GM18511 (cell line): ENCODE data around the gene FCHO2.
A peak's percentile ranks its signal among the peaks of the same experiment; 100 is the strongest.
"Not testable (repeated sequence)": the region's sequence is repeated elsewhere in the genome, so short reads cannot be mapped to it uniquely, and the experiment has no call there.

ENCODE experiments used
- ATAC-seq: cut with Tn5 transposase; IDR thresholded peaks from one replicate; pipeline ENCODE4 v1.9.1; 2021; ENCODE audit warnings: mild to moderate bottlenecking, moderate library complexity; ENCODE audit not compliant: unreplicated experiment

FCHO2 gene

DNA sequence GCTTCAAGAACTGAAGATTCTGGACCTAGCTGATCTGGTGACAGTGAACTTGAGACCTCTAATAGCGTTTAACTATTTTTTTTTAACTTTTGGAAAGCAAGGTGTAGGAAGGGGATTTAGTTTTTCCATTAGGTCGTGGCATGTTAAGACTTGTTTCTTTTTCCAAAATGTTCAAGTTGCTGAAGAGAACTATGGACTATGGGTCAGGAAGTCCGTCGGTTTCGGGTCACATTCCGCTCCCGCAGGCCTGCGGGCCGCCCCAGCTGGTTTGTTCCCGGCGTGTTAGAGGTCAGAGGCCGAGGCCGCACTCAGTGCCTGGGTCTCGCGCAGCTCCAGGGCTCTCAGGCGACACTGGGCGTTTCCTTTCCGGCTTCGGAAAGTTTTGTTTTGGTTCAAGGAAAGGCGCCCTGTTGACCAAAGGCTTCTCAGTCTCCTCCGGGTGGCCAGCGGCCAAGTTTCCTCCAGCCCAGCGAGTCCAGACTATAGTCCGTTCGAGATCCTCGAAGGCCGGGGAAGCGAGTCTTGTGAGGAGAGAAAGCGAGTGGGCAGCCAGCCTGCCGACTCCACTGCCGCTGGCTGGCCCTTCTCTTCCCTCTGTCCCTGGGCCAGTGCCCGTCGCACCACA, 586 bp upstream of the FCHO2 start:
- ATAC-seq, result peak; percentile 64

DNA sequence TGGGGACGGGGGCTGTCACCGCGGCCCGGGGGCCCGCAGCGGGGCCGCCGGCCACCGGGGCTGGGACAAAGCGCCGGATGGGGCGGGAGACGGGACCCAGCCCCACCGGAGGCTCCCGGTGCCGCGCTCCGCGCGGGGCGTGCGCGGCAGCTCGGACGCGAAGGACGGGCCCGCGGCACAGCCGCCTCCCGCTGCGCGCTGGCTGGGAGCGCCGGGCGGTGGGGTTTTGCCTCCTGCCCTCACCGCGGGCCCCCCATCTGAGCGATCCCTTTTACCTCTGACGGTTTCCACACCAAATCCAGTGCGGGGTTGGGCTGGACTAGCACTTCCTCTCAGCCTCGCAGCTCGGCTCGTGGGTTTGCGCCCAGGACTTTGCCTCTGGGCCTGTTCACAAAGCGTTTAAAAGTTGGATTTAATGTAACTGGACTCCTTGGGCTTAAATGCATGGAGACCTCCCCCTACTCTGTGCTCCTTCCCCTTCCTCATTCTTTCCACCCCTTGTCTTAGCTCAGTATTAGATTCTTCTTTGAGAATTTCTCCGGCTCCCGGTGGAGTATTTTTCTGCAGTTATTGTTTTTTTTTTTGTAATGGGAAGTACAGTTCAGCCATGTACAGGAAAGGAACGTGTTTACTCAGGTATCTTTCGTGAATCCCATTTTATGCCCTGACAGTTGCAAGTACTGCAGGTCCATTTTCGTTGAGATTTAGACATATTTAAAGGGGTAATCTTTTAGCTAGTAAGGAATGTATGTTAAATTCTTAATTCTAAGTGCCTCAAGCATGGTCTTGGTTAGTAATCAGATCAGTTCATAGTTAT, 691 bp downstream of the FCHO2 start:
- ATAC-seq, result peak; percentile 40

DNA sequence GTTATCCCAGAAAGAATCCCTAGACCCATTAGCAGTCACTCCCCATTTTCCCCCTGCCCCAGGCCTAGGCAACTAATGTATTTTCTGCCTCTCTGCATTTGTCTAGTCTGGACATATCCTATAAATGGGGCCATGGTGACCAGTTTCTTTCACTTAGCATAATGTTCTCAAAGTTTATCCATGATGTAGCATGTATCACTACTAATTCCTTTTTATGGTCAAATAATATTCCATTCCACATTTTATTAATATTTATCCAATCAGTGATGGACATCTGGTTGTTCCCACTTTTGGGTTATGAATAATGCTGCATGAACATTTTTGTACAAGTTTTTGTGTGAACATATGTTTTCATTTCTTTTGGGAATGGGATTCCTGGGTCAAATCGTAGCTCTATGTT, 1.5 kb downstream of the FCHO2 start:
- no peak for ATAC-seq

DNA sequence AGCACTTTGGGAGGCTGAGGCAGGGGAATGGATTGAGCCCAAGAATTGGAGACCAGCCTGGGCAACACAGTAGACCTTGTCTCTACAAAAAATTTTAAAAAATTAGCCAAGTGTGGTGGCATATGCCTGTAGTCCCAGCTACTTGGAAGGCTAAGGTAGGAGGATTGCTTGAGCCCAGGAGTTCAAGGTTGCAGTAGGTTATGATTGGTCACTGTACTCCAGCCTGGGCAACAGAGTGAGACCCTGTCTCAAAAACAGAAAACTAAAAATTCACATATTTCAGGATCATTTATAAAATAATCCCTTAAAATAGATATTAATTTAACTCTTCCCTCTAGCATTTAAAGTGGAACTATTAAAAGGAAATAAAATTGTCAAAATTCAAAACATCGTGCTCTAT, 3.4 kb downstream of the FCHO2 start:
- no peak for ATAC-seq

DNA sequence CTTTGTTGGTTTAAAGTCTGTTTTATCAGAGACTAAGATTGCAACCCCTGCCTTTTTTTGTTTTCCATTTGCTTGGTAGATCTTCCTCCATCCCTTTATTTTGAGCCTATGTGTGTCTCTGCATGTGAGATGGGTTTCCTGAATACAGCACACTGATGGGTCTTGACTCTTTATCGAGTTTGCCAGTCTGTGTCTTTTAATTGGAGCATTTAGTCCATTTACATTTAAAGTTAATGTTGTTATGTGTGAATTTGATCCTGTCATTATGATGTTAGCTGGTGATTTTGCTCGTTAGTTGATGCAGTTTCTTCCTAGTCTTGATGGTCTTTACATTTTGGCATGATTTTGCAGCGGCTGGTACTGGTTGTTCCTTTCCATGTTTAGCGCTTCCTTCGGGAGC, 18.6 kb downstream of the FCHO2 start:
- not testable (repeated sequence) for ATAC-seq

DNA sequence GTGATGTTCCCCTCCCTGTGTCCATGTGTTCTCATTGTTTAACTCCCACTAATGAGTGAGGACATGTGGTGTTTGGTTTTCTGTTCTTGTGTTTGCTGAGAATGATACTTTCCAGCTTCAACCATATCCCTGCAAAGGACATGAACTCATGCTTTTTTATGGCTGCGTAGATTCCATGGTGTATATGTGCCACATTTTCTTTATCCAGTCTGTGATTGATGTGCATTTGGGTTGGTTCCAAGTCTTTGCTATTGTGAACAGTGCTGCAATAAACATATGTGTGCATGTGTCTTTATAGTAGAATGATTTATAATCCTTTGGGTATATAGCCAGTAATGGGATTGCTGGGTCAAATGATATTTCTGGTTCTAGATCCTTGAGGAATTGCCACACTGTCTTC, 21.0 kb downstream of the FCHO2 start:
- not testable (repeated sequence) for ATAC-seq

DNA sequence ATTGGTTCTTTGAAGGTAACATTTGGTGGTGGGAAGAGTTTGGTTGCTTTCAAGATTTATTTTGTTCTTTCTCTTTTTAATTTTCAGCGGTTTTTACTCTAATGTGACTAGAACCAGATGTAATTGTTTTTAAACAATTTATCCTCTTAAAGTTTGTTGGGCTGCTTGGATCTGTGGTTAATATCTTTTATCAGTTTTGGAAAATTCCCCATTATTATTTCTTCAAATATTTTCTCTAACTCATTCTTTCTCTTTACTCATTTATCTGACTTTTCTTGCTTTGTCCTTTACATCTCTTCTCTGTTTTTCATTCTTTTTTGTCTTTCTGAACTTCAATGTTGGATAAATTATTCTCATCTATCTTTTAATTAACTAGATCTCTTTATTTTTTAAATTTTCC, 29.9 kb downstream of the FCHO2 start:
- ATAC-seq, result no peak

DNA sequence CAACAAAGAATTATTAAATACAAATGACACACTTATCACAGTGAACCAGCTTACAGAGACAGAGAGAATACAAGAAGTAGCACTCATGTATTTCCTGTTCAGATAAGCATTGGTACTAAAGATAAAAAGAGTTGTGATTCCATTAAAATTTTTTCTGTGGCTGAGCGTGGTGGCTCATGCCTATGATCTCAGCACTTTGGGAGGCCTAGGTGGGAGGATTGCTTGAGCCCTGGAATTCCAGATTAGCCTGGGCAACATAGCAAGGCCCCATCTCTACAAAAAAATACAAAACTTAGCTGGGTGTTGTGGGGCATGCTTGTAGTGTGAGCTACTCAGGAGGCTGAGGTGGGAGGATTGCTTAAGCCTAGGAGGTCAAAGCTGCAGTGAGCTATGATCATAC, 32.9 kb downstream of the FCHO2 start:
- ATAC-seq, result no peak

DNA sequence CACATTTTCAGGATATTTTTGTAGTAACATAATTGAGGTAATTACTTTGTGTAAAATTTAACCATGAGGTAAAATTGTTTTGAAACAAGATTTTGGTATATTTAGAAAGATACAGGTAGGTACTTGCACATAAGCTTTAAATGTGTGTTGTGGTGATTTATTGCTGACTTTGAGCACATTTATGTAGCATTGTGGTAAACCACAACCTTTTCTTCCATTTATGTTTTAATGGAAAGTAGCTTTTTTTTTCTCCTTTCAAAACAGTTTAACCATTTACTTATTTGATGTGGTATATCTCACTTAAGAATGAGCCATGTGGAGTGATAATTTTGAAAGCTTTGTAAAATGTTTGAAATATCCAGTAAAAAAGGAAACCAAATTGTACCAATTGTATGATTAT, 35.6 kb downstream of the FCHO2 start:
- ATAC-seq, result no peak

DNA sequence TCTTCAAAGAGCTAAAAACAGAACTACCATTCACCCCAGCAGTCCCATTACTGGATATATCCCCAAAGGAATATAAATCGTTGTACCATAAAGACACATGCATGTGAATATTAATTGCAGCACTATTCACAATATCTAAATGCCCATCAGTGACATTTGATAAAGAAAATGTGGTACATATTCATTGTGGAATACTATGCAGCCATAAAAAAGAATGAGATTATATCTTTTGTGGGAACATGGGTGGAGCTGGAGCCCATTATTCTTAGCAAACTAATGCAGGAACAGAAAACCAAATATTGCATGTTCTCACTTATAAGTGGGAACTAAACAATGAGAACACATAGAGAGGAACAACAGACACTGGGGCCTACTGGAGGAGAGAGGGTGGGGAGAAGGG, 38.7 kb downstream of the FCHO2 start:
- ATAC-seq, result no peak

DNA sequence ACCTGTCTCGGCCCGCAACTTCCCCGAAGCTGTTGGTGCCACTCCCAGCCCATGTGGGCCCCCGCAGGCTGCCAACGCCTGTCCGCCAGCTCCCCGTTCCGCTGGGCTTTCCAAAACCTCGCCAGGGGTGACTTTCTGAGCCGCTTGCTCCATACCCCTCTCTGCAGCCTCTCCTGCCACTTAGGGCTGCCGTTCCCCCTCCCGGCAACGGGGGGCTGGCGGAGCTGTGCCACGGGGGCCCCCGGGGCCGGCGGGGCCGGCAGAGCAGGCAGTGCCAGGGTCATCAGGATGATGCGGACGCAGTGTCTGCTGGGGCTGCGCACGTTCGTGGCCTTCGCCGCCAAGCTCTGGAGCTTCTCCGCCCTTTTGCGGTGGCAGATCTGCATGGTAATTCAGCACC, 40.8 kb downstream of the FCHO2 start:
- ATAC-seq, result no peak

DNA sequence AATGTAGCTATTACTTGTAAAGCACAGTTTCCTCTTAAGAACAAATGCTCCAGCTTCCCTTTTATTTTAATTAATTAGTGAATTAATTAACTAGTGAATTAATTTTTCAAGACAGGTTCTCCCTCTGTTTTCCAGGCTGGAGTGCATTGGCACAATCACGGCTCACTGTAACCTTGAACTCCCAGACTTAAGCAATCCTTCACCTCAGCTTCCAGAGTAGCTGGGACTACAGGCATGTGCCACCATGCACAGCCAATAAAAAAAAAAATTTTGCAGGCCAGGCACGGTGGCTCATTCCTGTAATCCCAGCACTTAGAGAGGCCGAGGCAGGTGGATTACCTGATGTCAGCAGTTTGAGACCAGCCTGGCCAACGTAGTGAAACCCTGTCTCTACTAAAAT, 44.1 kb downstream of the FCHO2 start:
- ATAC-seq, result no peak

DNA sequence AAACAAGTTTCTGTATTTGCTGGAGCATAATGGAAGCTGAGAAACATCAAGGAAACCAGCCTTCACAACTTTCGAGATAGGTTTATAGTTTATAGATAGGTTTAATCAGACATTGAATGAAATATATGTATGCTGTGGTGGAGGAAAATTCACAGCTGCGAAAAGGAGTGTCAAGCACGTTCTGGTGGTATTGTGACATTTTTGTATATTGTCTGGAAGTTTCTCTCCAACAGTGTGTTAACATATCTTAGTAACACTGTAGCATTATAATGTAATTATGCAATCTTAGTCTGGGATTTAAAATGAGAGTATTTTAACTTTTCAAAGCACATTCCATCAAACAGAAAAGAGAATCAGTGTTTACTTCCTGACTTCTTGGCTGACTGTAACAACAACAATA, 50.0 kb downstream of the FCHO2 start:
- no peak for ATAC-seq

DNA sequence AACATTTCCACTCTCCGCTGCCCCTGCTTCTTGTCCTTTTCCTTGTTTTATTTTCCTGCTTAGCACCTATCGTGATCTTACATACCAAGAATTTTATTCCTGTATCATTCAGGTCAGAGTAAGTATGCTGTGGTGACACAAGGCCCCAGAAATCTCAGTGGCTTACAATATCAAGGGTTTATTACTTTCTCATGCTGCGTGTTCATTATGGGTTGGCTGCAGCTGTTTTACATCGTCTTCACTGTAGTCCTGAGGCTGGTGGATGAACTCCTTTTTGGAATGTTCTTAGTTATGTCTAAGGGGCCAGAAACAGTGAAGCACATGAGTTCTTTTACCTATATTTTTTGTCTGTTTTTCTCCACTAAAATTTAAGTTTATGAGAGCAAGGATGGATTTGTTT, 51.2 kb downstream of the FCHO2 start:
- no peak for ATAC-seq

DNA sequence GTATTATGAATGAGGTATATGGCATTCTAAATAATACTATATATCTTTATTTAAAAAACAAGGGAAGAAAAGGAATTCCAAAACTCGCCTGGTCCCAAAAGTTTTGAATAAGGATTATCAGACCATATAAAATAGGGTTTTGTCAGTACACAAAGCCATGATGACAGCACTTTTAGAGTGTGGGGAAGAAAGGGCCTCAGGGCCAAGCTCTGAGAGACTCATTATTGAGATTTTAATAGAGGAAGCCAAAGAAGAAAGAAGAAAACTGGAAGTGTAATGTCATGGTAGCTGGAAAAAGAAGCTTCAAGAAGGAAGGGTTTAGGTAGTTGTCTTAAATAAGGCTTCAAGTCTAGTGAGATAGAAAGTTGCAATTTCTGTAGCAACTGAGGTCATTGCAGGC, 53.0 kb downstream of the FCHO2 start:
- ATAC-seq, result no peak

DNA sequence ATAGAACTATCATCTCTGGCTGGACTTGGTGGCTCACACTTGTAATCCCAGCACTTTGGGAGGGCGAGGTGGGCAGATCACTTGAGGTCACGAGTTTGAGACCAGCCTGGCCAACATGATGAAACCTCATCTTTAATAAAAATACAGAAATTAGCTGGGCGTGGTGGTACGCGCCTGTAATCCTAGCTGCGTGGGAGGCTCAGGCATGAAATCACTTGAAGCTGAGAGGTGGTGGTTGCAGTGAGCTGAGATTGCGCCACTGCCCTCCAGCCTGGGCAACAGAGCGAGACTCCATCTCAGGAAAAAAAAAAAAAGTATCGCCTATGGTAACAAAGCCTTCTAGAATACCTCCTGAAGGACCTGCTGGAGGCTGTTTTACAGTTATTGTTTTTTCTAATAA, 55.8 kb downstream of the FCHO2 start:
- ATAC-seq, result not testable (repeated sequence)

DNA sequence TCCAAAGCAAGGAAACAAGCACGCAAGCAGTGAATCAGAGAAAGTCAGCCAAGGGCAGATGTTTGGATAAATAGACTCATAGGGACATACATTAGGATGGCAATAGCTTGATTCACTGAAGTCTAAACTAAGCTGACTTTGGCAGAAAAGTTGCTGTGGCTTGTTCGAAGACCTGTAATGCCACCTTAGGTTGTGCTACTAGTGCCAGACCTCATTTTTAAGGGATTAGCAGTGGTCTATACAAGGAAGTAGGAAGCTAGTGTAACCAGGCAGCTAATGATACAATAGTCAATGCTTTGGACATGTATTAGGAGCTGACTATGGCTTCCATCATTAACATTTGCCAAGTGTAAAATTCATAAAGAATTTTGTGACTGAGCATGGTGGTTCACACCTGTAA, 63.1 kb downstream of the FCHO2 start:
- no peak for ATAC-seq

DNA sequence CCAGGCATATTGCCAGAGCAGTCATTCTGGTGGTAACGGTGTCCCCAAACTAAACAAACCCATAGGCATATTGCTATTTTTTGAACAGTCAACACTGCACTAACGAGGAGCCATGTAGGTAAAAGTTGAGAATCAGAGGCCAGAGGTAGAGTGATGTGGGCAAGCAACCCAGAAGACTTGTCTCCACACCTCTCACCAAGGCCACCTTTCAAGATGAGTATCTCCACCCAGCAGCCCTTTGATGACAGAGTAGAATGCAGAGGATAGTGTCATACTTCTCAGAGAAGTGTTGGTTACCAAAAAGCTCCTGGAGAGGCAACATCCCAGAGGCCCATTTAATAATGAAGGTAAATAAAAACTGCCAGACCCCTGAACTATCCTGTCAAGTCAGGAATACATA, 63.9 kb downstream of the FCHO2 start:
- no peak for ATAC-seq

DNA sequence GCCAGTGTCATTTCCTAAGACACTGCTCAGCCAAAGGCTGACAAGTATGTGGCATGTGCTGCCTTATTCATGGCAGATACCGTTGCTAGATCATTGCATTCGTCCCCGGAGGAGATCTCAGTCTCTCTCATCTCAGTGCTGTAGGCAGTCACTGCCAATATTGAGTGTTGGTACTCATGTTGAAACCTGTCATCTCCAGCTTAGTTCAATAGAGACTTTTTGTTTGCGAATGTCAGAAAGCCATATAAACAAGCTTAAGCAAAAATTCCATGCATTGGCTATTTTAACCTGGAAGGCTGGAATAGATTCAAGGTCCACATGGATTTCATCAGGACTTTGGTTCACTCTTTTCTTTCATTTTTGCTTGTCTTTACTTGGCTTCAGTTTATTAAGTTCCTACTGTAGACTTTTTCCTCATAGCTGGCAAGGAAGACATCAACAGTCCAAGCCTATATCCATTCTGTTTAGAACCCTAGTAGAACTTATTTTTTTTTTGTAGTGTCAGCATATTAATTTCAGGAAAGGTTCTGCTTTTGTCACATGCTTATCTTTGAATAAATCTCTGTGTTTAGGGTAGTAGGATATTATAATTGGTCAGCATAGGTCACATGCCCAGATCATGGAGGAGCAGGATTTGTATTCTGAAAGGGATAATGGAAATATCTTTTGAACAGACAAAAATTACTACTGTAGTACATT, 66.8 kb downstream of the FCHO2 start:
- ATAC-seq, result no peak

DNA sequence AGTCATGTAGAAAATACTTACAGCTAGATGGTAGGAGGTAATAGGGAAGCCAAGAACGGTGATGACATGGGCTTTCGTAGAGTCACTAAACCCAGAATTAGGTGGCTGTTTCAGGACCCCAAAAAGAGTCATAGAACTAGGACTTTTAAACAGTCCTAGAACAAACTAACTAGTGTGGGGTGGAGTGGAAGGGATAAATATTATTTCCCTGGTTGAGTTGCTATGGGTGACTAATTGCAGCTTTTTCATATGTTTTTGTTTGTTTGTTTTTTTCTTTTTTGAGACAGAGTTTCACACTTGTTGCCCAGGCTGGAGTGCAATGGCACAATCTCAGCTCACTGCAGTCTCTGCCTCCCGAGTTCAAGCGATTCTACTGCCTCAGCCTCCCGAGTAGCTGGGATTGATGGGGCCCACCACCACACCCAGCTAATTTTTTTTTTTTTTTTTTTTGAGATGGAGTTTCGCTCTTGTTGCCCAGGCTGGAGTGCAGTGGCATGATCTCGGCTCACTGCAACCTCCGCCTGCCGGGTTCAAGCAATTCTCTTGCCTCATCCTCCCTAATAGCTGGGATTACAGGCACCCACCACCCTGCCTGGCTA, 69.2 kb downstream of the FCHO2 start:
- ATAC-seq, result not testable (repeated sequence)

DNA sequence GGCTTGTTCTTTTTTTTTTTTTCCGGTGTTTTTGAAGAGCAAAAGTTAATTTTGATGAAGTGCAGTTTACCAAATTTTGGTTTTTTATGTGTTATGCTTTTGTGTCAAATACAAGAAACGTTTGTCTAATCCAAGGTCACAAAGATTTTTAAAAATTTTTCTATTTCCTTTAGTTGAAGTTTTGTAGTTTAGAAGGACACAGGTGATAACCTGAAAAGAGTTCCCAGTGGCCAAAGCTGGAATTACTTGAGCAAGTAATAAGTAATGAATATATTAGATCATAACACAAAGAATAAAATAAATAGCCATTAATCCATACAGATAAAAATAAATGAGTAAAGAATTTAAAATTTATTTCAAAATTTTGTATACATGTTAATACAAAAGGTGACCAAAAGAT, 71.5 kb downstream of the FCHO2 start:
- no peak for ATAC-seq

DNA sequence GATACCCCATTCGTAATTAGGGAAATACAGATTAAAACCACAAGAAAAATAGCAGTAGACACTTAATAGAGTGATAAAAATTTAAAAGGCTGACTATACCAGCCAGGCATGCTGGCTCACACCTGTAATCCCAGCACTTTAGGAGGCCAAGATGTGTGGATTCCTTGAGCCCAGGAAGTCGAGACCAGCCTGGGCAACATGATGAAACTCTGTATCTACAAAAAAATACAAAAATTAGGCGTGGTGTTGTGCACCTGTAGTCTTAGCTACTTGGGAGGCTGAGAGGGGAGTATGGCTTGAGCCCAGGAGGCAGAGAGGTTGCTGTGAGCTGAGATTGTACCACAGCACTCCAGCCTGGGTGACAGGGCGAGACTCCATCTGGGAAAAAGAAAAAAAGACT, 72.0 kb downstream of the FCHO2 start:
- no peak for ATAC-seq
